OCI-LY7 (cell line): ENCODE data around the gene HHLA2.

Experiments used
- EZH2phosphoT487 ChIP-seq: fragments of 200-600 bp; sonication (generic); IDR thresholded peaks from 2 replicates; pipeline ENCODE4 v1.6.1; 2018; ENCODE audit warnings: low read depth, borderline replicate concordance, mild to moderate bottlenecking, mixed run types, antibody characterized with exemption, low read length, moderate library complexity, mixed read lengths
- TF ChIP-seq, protein P1 (sequence below): fragments of 200-600 bp; sonication (generic); conservative IDR thresholded peaks from 2 replicates; pipeline ENCODE4 v1.5.1; 2014; ENCODE audit warnings: mild to moderate bottlenecking, antibody characterized with exemption, low read length, moderate library complexity, mixed read lengths

DNA sequence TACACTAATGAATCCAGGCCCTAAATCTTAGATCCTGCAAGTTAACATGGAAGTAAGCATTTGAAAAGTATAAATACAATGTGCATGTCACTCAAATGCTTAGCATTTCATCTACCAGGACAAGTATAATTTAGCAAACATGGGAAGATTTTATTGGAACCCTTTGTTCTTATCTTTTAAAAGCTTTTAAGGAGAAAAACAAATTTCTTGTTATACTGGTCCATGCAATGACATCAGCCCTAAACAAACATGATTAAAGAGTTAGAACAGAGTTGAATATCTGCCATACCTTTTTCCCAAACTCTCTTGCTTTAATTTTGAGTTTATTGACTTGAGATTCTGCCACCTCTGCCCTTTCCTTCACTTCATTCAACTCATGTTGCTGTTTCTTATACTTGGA lies 87.0 kb downstream of the HHLA2 start:
- no peak for TF ChIP-seq EZH2phosphoT487
- TF ChIP-seq, protein P1, sequence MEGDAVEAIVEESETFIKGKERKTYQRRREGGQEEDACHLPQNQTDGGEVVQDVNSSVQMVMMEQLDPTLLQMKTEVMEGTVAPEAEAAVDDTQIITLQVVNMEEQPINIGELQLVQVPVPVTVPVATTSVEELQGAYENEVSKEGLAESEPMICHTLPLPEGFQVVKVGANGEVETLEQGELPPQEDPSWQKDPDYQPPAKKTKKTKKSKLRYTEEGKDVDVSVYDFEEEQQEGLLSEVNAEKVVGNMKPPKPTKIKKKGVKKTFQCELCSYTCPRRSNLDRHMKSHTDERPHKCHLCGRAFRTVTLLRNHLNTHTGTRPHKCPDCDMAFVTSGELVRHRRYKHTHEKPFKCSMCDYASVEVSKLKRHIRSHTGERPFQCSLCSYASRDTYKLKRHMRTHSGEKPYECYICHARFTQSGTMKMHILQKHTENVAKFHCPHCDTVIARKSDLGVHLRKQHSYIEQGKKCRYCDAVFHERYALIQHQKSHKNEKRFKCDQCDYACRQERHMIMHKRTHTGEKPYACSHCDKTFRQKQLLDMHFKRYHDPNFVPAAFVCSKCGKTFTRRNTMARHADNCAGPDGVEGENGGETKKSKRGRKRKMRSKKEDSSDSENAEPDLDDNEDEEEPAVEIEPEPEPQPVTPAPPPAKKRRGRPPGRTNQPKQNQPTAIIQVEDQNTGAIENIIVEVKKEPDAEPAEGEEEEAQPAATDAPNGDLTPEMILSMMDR: no peak
